HG03159 (cell line): ENCODE data around the gene PSMB5.

Source experiments
- ATAC-seq: cut with Tn5 transposase; IDR thresholded peaks from one replicate; pipeline ENCODE4 v1.9.1; 2021; ENCODE audit warnings: mild to moderate bottlenecking, moderate library complexity; ENCODE audit not compliant: unreplicated experiment

PSMB5 gene

GRCh38 chr14:22996768-22997654, 37.7 kb downstream of the PSMB5 start:
- ATAC-seq = no peak

- ATAC-seq = no peak
These were observed 38.6 kb downstream of the PSMB5 start for GRCh38 chr14:22995889-22996625.

- ATAC-seq = no peak
These were observed 39.9 kb downstream of the PSMB5 start for GRCh38 chr14:22994762-22995275.

GRCh38 chr14:22993517-22993916, 41.2 kb downstream of the PSMB5 start:
- no peak for ATAC-seq

- no peak for ATAC-seq
These were observed 42.8 kb downstream of the PSMB5 start for GRCh38 chr14:22991852-22992251.

- no peak for ATAC-seq
These were observed 47.4 kb downstream of the PSMB5 start for GRCh38 chr14:22987291-22987690.

- no peak for ATAC-seq
These were observed 48.1 kb downstream of the PSMB5 start for GRCh38 chr14:22986508-22987054.

- no peak for ATAC-seq
These were observed 48.7 kb downstream of the PSMB5 start for GRCh38 chr14:22985894-22986507.

- ATAC-seq = no peak
These were observed 49.6 kb downstream of the PSMB5 start for GRCh38 chr14:22984959-22985658.

- no peak for ATAC-seq
These were observed 52.0 kb downstream of the PSMB5 start, which contains the start of gene AJUBA for GRCh38 chr14:22982477-22983245. TSS of gene AJUBA (minus strand) at chr14:22982551. CDS start at chr14:22982266, 285 bp downstream.

GRCh38 chr14:22981876-22982476, 52.7 kb downstream of the PSMB5 start:
- ATAC-seq = no peak

- no peak for ATAC-seq
These were observed 53.4 kb downstream of the PSMB5 start for GRCh38 chr14:22981090-22981875.

GRCh38 chr14:22980672-22981089, 54.0 kb downstream of the PSMB5 start:
- ATAC-seq = no peak

- ATAC-seq = no peak
These were observed 54.8 kb downstream of the PSMB5 start for GRCh38 chr14:22979748-22980392.

GRCh38 chr14:22978981-22979671, 55.6 kb downstream of the PSMB5 start:
- ATAC-seq = no peak

GRCh38 chr14:22978487-22978837, 56.2 kb downstream of the PSMB5 start:
- no peak for ATAC-seq

- ATAC-seq = no peak
These were observed 56.8 kb downstream of the PSMB5 start for GRCh38 chr14:22977684-22978486.
